Right lobe of liver (tissue), 4 donors: ENCODE measurements around the gene FAM120AOS.

Experiments used
- CTCF ChIP-seq, 4 donors: fragments of 200-600 bp in 3 of 4; fragments of 450-650 bp in 1 of 4; IDR thresholded peaks; one replicate each; pipeline versions ENCODE4 v1.5.1 to v1.8.0; 2016 to 2022; ENCODE audit warnings: antibody characterized with exemption in 4 of 4, mild to moderate bottlenecking in 2 of 4
- POLR2A ChIP-seq: fragments of 450-650 bp; IDR thresholded peaks from one replicate; pipeline ENCODE4 v1.6.1; 2017; ENCODE audit warnings: antibody characterized with exemption, mild to moderate bottlenecking
- donor health status: DM: no; HTN: no; CAD: no.
- donor health status: DM: no; HTN: no; CAD: no.
- donor health status: DM: no; HTN: yes; CAD: no.

DNA sequence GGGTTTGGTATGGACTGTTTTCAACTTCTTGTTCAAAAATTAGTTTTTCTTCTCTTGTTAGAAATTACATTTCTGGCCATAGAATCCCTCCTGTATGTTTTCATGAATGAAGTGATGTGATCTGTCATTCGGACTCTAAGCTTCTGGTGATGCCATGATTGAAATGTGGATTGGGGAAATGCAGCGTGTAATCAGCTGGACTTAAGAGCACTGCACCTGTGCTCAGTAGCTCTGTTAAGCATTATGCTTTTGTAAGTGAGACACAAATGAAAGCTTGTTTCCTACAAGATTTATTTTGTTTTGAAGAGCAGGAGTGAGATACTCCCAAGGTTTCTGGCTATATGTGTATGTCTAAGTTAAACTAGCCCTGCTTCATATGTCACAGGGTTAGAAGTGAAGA lies 24.0 kb upstream of the FAM120AOS start:
- TF ChIP-seq CTCF (IDR thresholded peaks at IDR 0.05), result no peak
- TF ChIP-seq POLR2A, result no peak
